Suprapubic skin (tissue), 3 donors: Measurements from ENCODE around the gene KRI1.

Source experiments
- CTCF ChIP-seq, 2 donors: fragments of 200-600 bp in 1 of 2; fragments of 450-650 bp in 1 of 2; sonication (generic) in 1 of 2; IDR thresholded peaks; one replicate each; pipeline ENCODE4 v1.5.1; 2016 to 2019; ENCODE audit warnings: antibody characterized with exemption in 2 of 2, mild to moderate bottlenecking in 1 of 2, moderate library complexity in 1 of 2
- POLR2A ChIP-seq, 2 donors: fragments of 450-650 bp; IDR thresholded peaks; one replicate each; pipeline ENCODE4 v1.6.1; 2017; ENCODE audit warnings: antibody characterized with exemption in 2 of 2, mild to moderate bottlenecking in 2 of 2, moderate library complexity in 2 of 2

- TF ChIP-seq CTCF (IDR thresholded peaks at IDR 0.05) (peak; percentile 5 to 31), POLR2A (IDR thresholded peaks at IDR 0.05) (peak in 1 of 2 donors; percentile 48)
These were observed 3.2 kb upstream of the KRI1 start, which contains the start of gene CDKN2D for GRCh38 chr19:10568826-10569651.
